Measurements from ENCODE around the gene CCDC82.

The CCDC82 gene

DNA sequence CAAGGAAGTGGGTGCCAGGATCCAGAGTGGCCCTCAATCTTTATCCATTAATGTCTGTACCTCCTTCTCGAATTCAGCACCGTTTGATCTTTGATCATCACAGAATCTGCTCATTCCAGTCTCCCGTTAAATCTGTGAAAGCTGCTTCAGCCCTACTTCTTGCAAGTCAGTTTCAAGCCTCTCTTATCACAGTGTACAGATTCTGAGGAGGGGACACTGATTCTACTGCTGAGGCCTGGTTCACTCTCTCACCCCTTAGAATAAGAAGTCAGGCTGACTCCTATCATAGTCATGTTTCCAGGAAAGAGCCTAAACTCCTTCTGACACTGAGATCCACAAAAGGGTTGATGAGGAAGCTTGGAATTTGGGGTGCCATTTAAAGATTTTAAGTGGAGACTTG lies 85.7 kb downstream of the CCDC82 start:
- no peak overlapping the region for H3K4me3 ChIP-seq (ENCODE audit: low read depth, low read length)
- TF ChIP-seq, protein P1, sequence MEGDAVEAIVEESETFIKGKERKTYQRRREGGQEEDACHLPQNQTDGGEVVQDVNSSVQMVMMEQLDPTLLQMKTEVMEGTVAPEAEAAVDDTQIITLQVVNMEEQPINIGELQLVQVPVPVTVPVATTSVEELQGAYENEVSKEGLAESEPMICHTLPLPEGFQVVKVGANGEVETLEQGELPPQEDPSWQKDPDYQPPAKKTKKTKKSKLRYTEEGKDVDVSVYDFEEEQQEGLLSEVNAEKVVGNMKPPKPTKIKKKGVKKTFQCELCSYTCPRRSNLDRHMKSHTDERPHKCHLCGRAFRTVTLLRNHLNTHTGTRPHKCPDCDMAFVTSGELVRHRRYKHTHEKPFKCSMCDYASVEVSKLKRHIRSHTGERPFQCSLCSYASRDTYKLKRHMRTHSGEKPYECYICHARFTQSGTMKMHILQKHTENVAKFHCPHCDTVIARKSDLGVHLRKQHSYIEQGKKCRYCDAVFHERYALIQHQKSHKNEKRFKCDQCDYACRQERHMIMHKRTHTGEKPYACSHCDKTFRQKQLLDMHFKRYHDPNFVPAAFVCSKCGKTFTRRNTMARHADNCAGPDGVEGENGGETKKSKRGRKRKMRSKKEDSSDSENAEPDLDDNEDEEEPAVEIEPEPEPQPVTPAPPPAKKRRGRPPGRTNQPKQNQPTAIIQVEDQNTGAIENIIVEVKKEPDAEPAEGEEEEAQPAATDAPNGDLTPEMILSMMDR (IDR thresholded peaks at IDR 0.05; ENCODE audit: insufficient read depth, low read depth, low read length, missing control alignments) = no peak
- DNase-seq (ENCODE audit: low read depth) = no peak

- no peak for DNase-seq (ENCODE audit: low read depth)
- no peak overlapping the region for H3K4me3 ChIP-seq (ENCODE audit: low read depth, low read length)
- TF ChIP-seq, protein P1 (IDR thresholded peaks at IDR 0.05; ENCODE audit: insufficient read depth, low read depth, low read length, missing control alignments) = no peak
Observed at GRCh38 chr11:96303064-96303463, 86.6 kb downstream of the CCDC82 start.

All from GM12865 (cell line).